ENCODE results near the gene CIDEB.

CIDEB gene

DNA sequence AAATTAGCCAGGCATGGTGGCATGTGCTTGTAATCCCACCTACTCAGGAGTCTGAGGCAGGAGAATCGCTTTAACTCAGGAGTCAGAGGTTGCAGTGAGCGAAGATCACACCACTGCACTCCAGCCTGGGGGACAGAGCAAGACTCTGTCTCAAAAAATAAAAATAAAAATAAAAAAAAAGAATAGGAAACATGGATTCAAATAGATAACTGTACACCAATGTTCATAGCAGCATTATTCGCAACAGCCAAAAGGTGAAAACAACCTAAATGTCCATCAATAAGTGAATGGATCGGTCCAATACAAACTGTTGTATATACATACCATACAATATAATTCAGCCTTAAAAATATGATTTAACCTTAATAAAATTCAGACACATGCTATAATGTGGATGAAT lies 35.1 kb upstream of the CIDEB start:
- Histone ChIP-seq H3K4me3 (ENCODE audit: low read depth in 1 of 2, low read length in 2 of 2) (no peak overlapping the region), H3K4me1 (ENCODE audit: control insufficient read depth in 1 of 2, insufficient read depth in 2 of 2, low read length in 2 of 2) (peaks cover 0 to 11% of the 10 kb centered on the region in 2 donors)

DNA sequence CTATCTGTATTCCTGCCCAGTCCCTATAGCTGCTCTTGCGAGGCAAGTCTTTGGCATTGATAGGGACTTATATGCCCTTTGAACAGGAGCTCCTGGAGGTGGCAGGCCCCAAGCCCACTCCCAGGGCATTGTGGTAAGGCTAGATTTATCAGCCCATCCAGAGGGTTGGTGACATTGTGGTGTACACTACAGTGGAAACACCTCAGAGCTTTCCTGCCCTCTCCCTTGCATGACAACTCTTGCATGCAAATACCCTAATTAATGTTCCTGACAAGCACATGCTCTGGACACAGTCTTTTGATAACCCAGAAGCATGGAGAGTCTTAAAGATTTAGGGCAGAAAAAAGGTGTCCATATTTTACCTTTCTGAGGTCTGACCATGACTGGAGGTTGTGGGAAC lies 32.8 kb upstream of the CIDEB start:
- H3K36me3 ChIP-seq (ENCODE audit: control insufficient read depth in 1 of 2, insufficient read depth in 2 of 2, low read length in 2 of 2) = no peaks in the 10 kb centered on the region
- no peak overlapping the region for H3K27ac ChIP-seq (ENCODE audit: low read length)
- H3K4me1 ChIP-seq (ENCODE audit: control insufficient read depth in 1 of 2, insufficient read depth in 2 of 2, low read length in 2 of 2) = peaks cover 0 to 11% of the 10 kb centered on the region in 2 donors
- H3K9me3 ChIP-seq (ENCODE audit: control insufficient read depth in 1 of 2, low read length in 2 of 2) = no peaks in the 10 kb centered on the region
- no peaks in the 10 kb centered on the region for H3K27me3 ChIP-seq (ENCODE audit: low read depth, low read length)
- H3K4me3 ChIP-seq (ENCODE audit: low read depth in 1 of 2, low read length in 2 of 2) = no peak overlapping the region

More for the DNA sequence above, 35.1 kb upstream of the CIDEB start:
- Histone ChIP-seq H3K9me3 (ENCODE audit: control insufficient read depth in 1 of 2, low read length in 2 of 2) (no peaks in the 10 kb centered on the region), H3K27me3 (ENCODE audit: low read depth, low read length) (no peaks in the 10 kb centered on the region), H3K27ac (ENCODE audit: low read length) (no peak overlapping the region), H3K36me3 (ENCODE audit: control insufficient read depth in 1 of 2, insufficient read depth in 2 of 2, low read length in 2 of 2) (no peaks in the 10 kb centered on the region)

DNA sequence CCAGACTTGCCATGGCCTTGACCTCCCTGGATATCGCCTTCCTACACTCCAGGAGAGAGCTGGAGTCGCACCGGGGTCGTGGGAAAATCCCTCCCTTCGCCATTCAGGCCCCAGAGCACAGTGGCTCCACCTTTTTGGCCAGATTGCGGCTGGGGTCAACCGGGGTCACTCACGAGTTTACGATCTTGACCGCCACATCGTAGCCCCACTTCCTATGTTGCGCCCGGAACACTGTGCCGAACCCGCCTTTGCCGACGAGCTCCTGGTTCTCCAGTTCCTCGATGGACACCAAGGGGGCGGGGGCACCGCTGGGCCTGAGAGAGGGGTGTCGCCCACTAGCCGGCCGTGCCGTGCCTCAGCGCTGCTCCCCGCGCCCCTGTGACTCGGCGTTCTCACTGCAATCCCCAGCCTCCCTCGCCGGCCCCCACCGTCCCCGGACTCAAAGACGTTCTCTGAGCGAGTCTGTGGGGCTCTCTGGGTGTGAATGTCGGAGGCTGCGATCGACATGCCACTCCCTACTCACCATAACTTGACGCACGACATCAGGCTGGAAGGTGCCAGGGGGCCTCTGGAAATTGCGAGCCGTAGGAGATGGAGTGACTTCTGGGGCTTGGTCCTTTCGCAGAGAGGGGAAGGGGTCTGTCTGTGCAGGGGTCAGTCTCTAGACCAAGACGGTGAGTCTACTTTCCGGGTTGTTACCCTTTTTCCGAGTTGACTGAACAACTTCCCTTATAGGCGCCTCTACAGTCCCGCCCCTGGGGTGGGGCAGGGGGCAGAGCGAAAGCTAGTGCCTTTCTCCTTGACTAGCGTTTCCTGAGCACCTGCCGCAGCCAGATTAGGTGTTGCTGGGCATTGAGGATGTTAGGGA lies 31.7 kb upstream of the CIDEB start, which contains the start of gene RIPK3:
Gene RIPK3 (minus strand): TSS at position 708 of the 868 bp plus-strand sequence. CDS start 165 bp downstream, at position 543.
- Histone ChIP-seq H3K36me3 (ENCODE audit: control insufficient read depth in 1 of 2, insufficient read depth in 2 of 2, low read length in 2 of 2) (no peaks in the 10 kb centered on the region), H3K9me3 (ENCODE audit: control insufficient read depth in 1 of 2, low read length in 2 of 2) (no peaks in the 10 kb centered on the region), H3K27ac (ENCODE audit: low read length) (peak within 1 kb of the TSS; percentile 86), H3K4me3 (ENCODE audit: low read depth in 1 of 2, low read length in 2 of 2) (peak within 1 kb of the TSS; percentile 63 to 83), H3K4me1 (ENCODE audit: control insufficient read depth in 1 of 2, insufficient read depth in 2 of 2, low read length in 2 of 2) (peaks cover 0 to 17% of the 10 kb centered on the region in 2 donors), H3K27me3 (ENCODE audit: low read depth, low read length) (no peaks in the 10 kb centered on the region)

DNA sequence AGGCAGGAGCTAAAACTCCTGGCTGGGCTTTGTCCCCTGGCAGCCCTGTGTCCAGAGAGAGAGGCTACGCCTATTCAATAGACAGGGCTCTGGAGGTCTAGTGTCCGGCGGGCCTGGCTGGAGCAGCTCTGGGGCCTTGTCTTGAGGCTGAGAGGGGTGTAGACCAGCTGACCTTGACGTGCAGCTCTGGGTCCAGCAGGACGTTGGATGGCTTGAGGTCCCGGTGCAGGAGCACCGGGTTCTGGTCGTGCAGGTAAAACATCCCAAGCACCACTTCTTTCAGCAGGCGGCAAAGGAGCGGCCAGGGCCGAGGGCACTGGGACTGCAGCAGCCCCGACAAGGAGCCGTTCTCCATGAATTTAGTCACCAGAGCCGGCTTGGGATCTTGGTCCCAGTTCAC lies 31.1 kb upstream of the CIDEB start:
- Histone ChIP-seq H3K4me3 (ENCODE audit: low read depth in 1 of 2, low read length in 2 of 2) (peak overlapping the region; percentile 63 to 83), H3K9me3 (ENCODE audit: control insufficient read depth in 1 of 2, low read length in 2 of 2) (no peaks in the 10 kb centered on the region), H3K4me1 (ENCODE audit: control insufficient read depth in 1 of 2, insufficient read depth in 2 of 2, low read length in 2 of 2) (peaks cover 5 to 24% of the 10 kb centered on the region in 2 donors), H3K36me3 (ENCODE audit: control insufficient read depth in 1 of 2, insufficient read depth in 2 of 2, low read length in 2 of 2) (no peaks in the 10 kb centered on the region), H3K27ac (ENCODE audit: low read length) (no peak overlapping the region), H3K27me3 (ENCODE audit: low read depth, low read length) (no peaks in the 10 kb centered on the region)

DNA sequence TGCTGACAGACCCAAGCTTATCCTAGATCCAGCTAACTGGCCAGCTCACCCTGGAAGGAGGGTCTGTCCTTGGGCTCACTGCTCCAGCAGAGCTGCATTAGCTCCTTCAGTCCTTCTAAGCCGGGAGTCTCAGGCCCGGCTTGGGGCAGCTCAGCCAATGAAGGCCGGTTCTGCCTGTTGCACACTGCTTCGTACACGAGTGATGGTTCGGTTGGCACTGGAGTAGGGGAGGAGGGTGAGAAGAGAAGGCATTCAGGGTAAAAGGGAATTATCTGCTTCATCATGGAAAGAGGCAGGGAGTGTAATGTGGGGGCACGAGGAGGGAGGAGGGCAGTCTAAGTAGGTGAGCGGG lies 30.0 kb upstream of the CIDEB start:
- H3K4me1 ChIP-seq (ENCODE audit: control insufficient read depth in 1 of 2, insufficient read depth in 2 of 2, low read length in 2 of 2) = peaks cover 6 to 28% of the 10 kb centered on the region in 2 donors
- no peaks in the 10 kb centered on the region for H3K36me3 ChIP-seq (ENCODE audit: control insufficient read depth in 1 of 2, insufficient read depth in 2 of 2, low read length in 2 of 2)
- no peaks in the 10 kb centered on the region for H3K27me3 ChIP-seq (ENCODE audit: low read depth, low read length)
- H3K4me3 ChIP-seq (ENCODE audit: low read depth in 1 of 2, low read length in 2 of 2) = no peak overlapping the region
- no peaks in the 10 kb centered on the region for H3K9me3 ChIP-seq (ENCODE audit: control insufficient read depth in 1 of 2, low read length in 2 of 2)
- no peak overlapping the region for H3K27ac ChIP-seq (ENCODE audit: low read length)

DNA sequence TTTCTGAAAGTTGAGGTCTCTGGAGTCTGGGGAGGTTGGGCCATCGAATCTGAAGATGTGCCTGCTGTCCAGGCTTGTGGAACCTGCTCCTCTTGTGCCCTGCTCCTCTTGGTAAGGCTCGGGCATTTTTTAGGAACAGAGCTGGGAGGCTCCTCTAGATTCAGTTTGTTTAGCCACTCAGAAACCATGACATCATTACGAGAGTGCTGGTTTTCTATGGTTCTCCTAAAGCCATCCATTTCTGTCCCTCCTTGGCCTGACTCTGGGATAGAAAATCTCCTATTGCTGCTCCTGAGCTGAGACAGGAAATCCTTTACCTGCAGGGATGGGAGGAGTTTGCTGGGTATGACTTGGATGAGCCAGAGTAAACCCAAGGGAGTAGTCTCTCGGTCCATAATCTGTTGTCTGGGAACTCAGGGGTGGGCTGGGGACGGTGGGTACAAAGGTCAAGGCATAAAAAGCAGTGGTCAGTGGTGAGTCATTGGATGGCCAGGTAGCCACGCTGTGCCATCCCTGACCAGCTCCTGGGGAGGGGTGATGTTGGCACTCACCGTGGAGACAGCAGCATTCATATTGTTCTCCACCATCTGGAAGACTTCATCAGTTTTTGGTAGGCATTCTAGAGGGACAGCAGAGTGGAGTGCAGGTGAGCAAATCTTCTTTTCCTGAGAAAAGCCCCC lies 29.5 kb upstream of the CIDEB start:
- H3K27ac ChIP-seq (ENCODE audit: low read length) = no peak overlapping the region

DNA sequence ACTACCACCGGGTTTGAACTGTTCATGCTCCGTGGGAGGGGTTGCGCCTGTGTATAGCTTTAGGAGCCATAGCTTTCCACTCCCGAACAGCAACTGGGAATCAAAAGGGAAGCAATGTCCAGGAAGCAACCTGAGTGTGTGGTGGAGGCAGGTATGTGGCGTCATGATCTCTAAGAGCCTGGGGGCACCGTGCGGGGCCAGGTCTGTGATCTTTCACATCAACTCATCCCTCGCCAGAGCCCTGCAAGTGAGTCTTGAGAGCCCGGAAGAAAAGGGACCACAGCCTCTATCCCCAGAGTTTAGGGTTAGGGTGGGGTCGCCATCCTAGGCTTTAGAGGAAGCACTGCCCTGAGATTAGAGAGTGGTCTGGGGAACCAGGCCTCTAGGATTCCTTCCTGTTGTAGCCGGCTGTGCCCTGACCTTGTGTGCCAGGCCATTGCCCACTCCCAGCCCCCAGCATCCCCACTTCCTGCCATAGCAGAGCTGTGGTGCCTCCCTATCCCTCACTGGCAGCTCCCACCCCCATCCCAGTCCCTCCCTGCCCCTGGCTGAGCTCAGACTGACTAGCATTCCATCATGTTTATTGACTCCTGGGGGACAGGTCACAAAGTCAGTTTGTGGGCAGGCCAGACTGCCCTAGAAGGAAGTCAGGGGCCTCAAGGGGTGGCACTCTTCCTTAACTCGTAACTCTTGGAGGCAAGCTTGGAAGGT lies 27.8 kb upstream of the CIDEB start:
- Histone ChIP-seq H3K9me3 (ENCODE audit: control insufficient read depth in 1 of 2, low read length in 2 of 2) (no peaks in the 10 kb centered on the region), H3K36me3 (ENCODE audit: control insufficient read depth in 1 of 2, insufficient read depth in 2 of 2, low read length in 2 of 2) (no peaks in the 10 kb centered on the region), H3K4me3 (ENCODE audit: low read depth in 1 of 2, low read length in 2 of 2) (no peak overlapping the region), H3K27ac (ENCODE audit: low read length) (no peak overlapping the region), H3K4me1 (ENCODE audit: control insufficient read depth in 1 of 2, insufficient read depth in 2 of 2, low read length in 2 of 2) (peaks cover 11 to 40% of the 10 kb centered on the region in 2 donors), H3K27me3 (ENCODE audit: low read depth, low read length) (no peaks in the 10 kb centered on the region)

More for the DNA sequence above, 29.5 kb upstream of the CIDEB start:
- Histone ChIP-seq H3K9me3 (ENCODE audit: control insufficient read depth in 1 of 2, low read length in 2 of 2) (no peaks in the 10 kb centered on the region), H3K27me3 (ENCODE audit: low read depth, low read length) (no peaks in the 10 kb centered on the region), H3K36me3 (ENCODE audit: control insufficient read depth in 1 of 2, insufficient read depth in 2 of 2, low read length in 2 of 2) (no peaks in the 10 kb centered on the region), H3K4me3 (ENCODE audit: low read depth in 1 of 2, low read length in 2 of 2) (no peak overlapping the region), H3K4me1 (ENCODE audit: control insufficient read depth in 1 of 2, insufficient read depth in 2 of 2, low read length in 2 of 2) (peaks cover 8 to 33% of the 10 kb centered on the region in 2 donors)

DNA sequence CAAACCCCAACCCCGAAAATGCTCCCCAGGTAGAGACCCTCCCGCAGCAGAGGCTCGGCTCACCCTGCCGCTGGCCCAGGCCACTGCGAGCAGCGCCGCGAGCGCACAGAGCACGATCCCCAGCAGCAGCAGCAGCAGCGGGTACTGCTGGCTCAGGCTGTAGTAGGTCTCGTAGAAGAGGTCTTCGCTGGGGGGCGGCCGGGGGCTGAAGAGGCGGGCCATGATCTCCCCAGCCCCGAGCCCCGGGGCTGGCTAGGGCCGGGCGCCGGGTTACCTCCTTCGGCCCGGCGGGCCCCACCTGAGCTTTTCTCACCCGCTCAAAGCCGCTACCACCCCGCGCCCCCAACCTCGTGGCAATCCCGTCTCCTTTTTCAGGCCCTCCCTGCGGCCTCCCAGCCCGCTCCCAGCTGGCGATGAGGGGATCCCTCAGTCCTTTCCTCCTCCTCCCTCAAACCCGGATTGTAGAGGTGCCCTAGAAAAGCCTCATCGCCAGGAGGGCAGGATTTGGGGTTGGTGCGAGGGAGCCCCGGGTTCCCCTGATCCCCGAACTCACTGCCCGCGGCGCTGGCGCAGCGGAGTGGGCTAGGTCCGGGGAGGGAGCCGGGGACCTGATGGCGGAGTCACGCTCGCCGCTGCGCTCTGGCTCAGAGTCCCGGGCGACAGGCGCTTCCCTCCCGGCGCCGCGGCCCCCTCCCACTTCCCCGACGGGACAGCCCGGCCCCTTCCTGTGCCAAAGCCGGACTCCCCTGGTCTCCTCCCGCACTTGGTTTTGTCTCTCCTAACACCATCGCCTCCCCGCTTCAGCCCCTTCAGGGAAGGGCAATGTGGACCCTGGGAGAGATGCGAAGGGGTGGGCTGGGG lies 26.9 kb upstream of the CIDEB start, which contains the start of gene ADCY4:
Gene ADCY4 (minus strand): TSS at position 641 of the 861 bp plus-strand sequence. CDS start 419 bp downstream, at position 222.
- Histone ChIP-seq H3K4me3 (ENCODE audit: low read depth in 1 of 2, low read length in 2 of 2) (peak within 1 kb of the TSS; percentile 47 to 51), H3K4me1 (ENCODE audit: control insufficient read depth in 1 of 2, insufficient read depth in 2 of 2, low read length in 2 of 2) (peaks cover 11 to 40% of the 10 kb centered on the region in 2 donors), H3K27me3 (ENCODE audit: low read depth, low read length) (no peaks in the 10 kb centered on the region), H3K9me3 (ENCODE audit: control insufficient read depth in 1 of 2, low read length in 2 of 2) (no peaks in the 10 kb centered on the region), H3K27ac (ENCODE audit: low read length) (no peak within 1 kb of the TSS), H3K36me3 (ENCODE audit: control insufficient read depth in 1 of 2, insufficient read depth in 2 of 2, low read length in 2 of 2) (no peaks in the 10 kb centered on the region)

DNA sequence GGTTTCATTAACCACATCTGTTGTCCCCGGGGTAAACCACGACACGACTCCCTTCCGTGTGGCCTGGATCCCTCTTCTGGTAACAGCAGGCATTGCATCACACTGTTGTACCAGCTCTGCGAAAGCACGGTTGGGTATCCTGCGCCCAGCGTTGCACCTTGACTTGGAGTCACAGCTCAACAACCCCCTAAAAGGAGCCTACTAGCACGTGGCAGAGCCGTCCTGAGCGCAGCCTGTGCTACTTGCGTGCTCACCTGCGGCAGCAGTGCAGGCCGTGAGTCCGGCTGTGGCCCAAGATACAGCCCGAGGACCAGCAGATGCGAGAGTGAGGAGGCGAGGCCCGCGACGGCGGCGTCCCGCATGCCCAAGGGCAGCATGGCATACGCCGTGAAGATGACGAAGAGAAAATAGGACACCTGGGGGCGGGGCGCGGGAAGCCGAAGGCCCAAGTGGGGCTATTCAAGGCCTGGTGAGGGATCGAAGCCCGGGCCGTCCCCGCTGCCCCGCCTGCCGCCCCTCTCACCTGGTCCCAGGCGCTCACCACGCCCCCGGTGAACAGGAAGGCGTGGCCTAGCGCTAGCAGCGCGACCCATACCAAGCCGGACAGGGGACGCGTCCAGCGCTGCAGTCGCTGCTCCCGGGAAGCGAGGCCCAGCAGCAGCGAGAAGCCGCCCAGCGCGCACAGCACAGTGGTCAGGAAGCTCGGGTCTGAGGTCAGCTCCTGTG lies 24.7 kb upstream of the CIDEB start:
- Histone ChIP-seq H3K4me3 (ENCODE audit: low read depth in 1 of 2, low read length in 2 of 2) (peak overlapping the region; percentile 52 to 60), H3K36me3 (ENCODE audit: control insufficient read depth in 1 of 2, insufficient read depth in 2 of 2, low read length in 2 of 2) (no peaks in the 10 kb centered on the region), H3K9me3 (ENCODE audit: control insufficient read depth in 1 of 2, low read length in 2 of 2) (no peaks in the 10 kb centered on the region), H3K27me3 (ENCODE audit: low read depth, low read length) (no peaks in the 10 kb centered on the region), H3K4me1 (ENCODE audit: control insufficient read depth in 1 of 2, insufficient read depth in 2 of 2, low read length in 2 of 2) (peaks cover 15 to 37% of the 10 kb centered on the region in 2 donors), H3K27ac (ENCODE audit: low read length) (no peak overlapping the region)

DNA sequence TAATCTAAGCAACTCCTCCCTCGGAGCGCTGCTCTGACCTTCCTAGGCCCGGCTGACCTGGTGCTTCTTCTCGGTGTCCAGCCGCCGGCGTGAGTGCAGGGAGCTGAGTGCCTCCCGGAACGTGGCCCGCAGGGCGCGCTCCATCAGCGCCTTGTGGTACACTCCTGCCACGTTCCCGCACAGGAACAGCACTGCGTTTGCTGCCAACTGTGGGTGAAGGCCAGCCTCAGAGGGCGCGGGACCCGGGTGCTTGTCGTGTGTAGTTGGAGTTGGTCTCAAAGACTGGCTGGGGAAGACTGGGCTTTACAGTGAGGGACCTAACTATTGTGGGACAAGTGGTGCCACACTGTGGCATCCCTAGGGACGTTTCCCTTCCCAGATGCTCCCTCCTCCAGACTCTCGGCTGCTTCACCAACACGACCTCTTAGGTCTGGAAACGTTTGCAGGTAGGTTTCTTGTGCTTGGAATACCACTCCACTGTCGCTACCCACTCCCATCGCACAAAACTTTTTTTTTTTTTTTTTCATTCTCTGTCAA lies 24.0 kb upstream of the CIDEB start:
- Histone ChIP-seq H3K4me3 (ENCODE audit: low read depth in 1 of 2, low read length in 2 of 2) (peak overlapping the region in 1 of 2 donors; percentile 60), H3K9me3 (ENCODE audit: control insufficient read depth in 1 of 2, low read length in 2 of 2) (no peaks in the 10 kb centered on the region), H3K36me3 (ENCODE audit: control insufficient read depth in 1 of 2, insufficient read depth in 2 of 2, low read length in 2 of 2) (no peaks in the 10 kb centered on the region), H3K27me3 (ENCODE audit: low read depth, low read length) (no peaks in the 10 kb centered on the region), H3K4me1 (ENCODE audit: control insufficient read depth in 1 of 2, insufficient read depth in 2 of 2, low read length in 2 of 2) (peaks cover 15 to 41% of the 10 kb centered on the region in 2 donors), H3K27ac (ENCODE audit: low read length) (no peak overlapping the region)

All from muscle layer of duodenum (tissue), 2 donors.